Rectal smooth muscle tissue (tissue), 1 donor: Measurements from ENCODE around the gene GUCY1A1.
A peak's percentile ranks its signal among the peaks of the same experiment; 100 is the strongest.

Experiments
- H3K27ac ChIP-seq: one replicate; pipeline ENCODE4 v1.7.0; 2013; ENCODE audit warnings: low read depth, low read length, inconsistent platforms
- H3K27me3 ChIP-seq: one replicate; pipeline ENCODE4 v1.7.0; 2013; ENCODE audit warnings: low read length; ENCODE audit not compliant: control insufficient read depth, insufficient read depth
- H3K36me3 ChIP-seq: one replicate; pipeline ENCODE4 v1.7.0; 2013; ENCODE audit warnings: low read length; ENCODE audit not compliant: control insufficient read depth, insufficient read depth
- H3K4me1 ChIP-seq: one replicate; pipeline ENCODE4 v1.7.0; 2013; ENCODE audit warnings: low read length; ENCODE audit not compliant: control insufficient read depth, insufficient read depth
- H3K4me3 ChIP-seq: one replicate; pipeline ENCODE4 v1.7.0; 2013; ENCODE audit warnings: low read length
- H3K9ac ChIP-seq: one replicate; pipeline ENCODE4 v1.7.0; 2013; ENCODE audit warnings: low read length

The GUCY1A1 gene

DNA sequence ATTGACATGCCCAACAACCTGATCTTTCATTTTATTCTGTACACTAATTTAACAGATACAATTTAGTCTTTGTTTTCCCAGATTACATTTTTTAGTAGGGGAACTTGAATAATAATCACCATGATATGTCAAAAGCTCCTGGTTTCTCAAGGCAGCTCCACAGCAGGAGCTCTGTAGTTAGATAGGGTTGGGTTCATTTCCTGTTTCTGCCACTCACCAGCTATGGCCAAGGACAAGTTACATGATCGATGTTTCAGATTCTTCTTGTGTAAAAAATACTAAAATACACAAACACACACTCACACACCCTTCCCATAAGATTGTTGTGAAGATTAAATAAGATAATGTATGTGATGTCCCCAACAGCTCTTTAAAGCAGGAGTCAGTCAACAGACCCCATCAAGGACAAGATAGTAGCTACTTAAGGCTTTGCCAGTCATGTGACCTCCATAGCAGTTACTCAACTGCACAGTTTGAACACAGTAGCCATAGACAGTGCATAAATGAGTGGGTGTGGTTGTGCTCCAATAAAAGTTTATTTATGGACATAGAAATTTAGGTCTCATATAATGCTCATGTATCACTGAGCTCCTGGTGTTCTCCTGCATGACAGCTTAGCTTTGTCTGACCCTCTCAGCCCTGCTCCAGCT lies 18.4 kb downstream of the GUCY1A1 start:
- Histone ChIP-seq H3K27ac (no peak overlapping the region), H3K4me1 (peaks cover 7% of the 10 kb centered on the region), H3K36me3 (no peaks in the 10 kb centered on the region), H3K9ac (no peak overlapping the region), H3K27me3 (no peaks in the 10 kb centered on the region), H3K4me3 (no peak overlapping the region)

DNA sequence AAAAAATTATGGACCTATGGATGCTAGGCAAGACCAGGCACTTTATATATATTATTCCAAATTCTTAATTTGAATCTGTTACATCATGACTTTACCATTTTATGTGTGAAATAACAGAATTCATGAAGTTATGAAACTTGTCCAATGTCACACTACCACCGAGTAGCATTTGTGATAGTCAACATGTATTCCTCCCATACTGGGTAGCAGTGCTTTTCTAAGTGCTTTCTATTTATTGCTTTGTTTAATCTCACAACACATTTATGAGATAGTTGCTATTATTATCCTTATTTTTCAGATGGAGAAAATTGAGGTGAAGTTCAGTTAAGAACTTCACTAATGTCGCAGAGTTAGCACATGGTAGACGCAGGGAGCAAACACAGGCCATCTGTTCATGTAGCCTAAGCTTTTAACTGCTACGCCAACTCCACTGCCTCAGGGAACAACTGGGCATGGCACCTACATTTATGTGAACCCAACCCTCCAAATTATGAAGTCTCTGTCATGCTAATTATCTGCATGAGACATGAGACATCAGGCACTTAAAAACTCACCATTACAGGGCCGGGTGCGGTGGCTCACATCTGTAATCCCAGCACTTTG lies 20.8 kb downstream of the GUCY1A1 start:
- no peak overlapping the region for H3K4me3 ChIP-seq
- no peaks in the 10 kb centered on the region for H3K27me3 ChIP-seq
- H3K9ac ChIP-seq = no peak overlapping the region
- H3K27ac ChIP-seq = no peak overlapping the region
- H3K4me1 ChIP-seq = peaks cover 13% of the 10 kb centered on the region
- no peaks in the 10 kb centered on the region for H3K36me3 ChIP-seq

DNA sequence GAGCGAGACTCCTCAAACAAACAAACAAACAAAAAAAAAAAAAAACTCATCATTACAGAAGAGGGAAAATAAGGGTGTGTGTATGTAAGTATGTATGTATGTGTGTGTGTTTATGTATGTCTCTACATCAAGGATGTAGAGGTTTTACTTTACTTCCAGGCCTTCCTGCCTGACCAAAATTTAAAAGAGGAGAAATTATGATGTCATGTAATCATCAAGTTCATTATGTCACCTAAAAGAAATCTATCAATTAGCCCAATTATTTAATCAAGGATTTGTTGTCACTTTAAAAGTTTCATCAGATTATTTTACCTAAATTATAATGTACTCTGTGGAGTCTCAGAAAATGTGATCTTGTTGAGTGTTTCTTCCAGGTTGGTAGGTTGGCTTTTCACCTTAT lies 21.6 kb downstream of the GUCY1A1 start:
- no peak overlapping the region for H3K4me3 ChIP-seq
- H3K27me3 ChIP-seq = no peaks in the 10 kb centered on the region
- peaks cover 15% of the 10 kb centered on the region for H3K4me1 ChIP-seq
- no peak overlapping the region for H3K27ac ChIP-seq
- H3K9ac ChIP-seq = no peak overlapping the region
- H3K36me3 ChIP-seq = no peaks in the 10 kb centered on the region

DNA sequence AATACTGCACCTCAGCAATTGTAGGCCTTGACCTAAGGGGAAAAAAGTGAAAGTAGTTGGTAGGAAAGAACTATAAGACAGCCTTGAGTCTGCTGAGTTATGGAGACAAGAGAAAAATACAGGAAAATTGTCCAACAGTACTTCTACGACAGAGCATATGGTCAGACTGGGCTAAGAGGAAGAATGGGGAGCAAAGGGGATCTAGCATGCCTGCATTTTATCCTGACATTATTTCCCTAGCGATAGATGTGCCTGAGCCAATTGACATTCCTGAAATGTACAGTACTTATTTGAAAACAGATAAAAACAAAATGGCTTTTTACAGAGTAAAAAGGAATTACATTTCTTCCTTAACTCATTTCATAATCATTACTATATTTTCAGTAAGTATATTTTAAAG lies 22.2 kb downstream of the GUCY1A1 start:
- Histone ChIP-seq H3K4me1 (peaks cover 20% of the 10 kb centered on the region), H3K9ac (no peak overlapping the region), H3K27ac (no peak overlapping the region), H3K4me3 (no peak overlapping the region), H3K36me3 (no peaks in the 10 kb centered on the region), H3K27me3 (no peaks in the 10 kb centered on the region)

DNA sequence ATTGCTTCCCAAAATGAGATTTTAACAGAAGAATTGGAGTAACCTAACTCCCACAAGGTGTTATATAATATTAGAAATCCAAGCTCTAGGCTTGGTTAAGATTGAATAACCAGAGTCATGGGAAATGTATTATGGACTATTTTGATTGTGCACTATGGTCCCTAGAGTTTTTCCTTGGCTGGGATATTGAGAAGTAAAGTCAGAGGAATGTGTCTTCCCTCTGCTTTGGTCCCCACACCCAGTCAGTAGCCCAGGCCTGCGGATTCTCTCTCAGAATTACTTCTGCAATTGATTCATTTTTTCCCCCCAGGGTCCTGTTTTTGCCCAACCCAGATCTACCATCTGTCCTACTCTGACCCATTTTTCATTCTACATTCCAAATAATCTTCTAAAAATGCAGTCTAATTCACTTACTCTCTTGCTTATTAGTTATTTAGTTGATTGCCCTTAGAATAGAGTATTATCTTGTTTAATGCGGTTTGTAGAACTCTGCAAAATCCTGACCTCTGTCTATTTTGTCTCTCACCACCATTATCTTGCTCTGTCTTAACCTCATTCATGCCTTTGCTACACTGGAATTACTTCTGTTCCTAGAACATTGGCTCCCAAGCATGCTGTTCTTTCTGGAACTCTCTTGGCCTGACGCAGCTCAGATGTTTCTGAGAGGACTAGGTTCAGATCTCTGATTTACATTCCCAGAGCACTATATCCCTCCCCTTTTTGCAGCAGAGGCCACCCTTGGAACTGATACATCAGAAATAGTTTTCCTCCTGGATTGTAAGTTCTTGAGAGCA lies 23.6 kb downstream of the GUCY1A1 start:
- H3K4me3 ChIP-seq = no peak overlapping the region

DNA sequence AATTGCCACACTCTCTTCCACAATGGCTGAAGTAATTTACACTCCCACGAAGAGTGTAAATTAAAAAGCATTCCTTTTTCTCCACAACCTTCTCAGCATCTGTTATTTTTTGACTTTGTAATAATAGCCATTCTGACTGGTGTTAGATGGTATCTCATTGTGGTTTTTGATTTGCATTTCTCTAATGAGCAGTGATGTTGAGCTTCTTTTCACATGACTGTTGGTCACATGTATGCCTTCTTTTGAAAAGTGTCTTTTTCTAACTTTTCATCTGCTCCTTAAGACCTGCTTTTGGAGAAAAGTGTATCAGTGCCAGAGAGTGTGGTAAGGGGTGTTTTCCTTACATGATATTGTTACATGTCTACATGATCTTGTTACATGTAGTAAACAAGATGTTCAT lies 25.7 kb downstream of the GUCY1A1 start:
- Histone ChIP-seq H3K27me3 (no peaks in the 10 kb centered on the region), H3K4me1 (peaks cover 25% of the 10 kb centered on the region), H3K27ac (peak overlapping the region; percentile 58), H3K36me3 (no peaks in the 10 kb centered on the region), H3K4me3 (no peak overlapping the region), H3K9ac (no peak overlapping the region)

More for the DNA sequence above, 23.6 kb downstream of the GUCY1A1 start:
- no peaks in the 10 kb centered on the region for H3K36me3 ChIP-seq
- H3K27me3 ChIP-seq = no peaks in the 10 kb centered on the region
- H3K9ac ChIP-seq = no peak overlapping the region
- peak overlapping the region; percentile 48 for H3K27ac ChIP-seq
- H3K4me1 ChIP-seq = peaks cover 25% of the 10 kb centered on the region

DNA sequence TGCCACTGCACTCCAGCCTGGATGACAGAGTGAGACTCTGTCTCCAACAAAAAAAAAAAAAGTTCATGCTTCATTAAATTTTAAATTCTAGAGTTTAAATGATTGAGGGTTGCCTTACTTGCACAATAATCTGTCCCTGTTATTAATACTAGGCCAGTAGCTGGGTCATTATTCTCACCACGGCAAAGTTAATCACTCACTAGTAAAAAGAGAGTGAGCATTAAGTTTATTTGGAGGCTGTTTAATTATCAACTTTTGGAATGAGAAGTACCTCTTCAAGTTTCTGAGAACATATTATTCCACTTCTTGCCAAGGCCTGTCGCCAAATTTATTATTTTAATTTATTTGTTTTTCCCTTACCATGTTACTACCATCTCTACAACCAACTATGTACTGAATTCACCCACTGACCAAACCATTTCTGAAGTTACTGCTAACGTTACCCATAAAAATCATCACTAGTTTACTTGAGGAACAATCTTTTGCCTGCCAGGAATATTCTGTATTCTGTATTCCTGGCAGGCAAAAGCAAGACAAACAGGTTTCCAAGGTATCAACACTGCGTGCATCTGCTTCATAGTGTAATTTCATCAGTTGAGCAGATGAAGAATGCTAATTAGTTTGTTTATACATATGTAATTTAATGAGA lies 26.5 kb downstream of the GUCY1A1 start:
- no peaks in the 10 kb centered on the region for H3K27me3 ChIP-seq
- H3K4me1 ChIP-seq = peaks cover 22% of the 10 kb centered on the region
- no peak overlapping the region for H3K4me3 ChIP-seq
- peak overlapping the region; percentile 58 for H3K27ac ChIP-seq
- peaks cover 3% of the 10 kb centered on the region for H3K36me3 ChIP-seq
- no peak overlapping the region for H3K9ac ChIP-seq

DNA sequence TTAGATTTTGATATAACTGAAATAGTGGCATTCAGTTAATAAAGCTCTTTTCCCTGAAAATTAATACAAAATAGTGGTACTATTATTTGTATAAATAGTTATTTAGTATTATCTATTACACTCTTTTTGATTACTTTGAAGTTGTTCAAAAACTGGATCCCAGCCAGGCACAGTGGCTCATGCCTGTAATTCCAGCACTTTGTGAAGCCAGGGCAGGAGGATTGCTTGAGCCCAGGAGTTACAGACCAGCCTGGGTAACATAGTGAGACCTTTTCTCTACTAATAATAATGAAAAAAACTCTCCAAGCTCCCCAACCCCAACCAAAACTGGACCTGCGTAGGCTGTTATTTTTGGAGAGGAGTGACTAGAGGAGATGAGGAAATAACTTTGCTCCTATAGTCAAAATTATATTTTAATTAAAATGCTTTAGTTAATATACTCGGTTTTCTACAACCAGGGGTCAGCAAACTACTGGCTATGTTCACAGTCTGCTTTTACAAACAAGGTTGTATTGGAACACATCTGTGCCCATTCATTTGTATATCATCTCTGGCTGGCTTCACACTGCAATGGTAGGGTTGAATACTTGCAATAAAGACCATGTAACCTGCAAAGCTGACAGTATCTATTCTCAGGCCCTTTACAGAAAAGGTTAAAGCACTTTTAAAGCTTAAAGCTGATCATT lies 27.6 kb downstream of the GUCY1A1 start:
- Histone ChIP-seq H3K36me3 (peaks cover 3% of the 10 kb centered on the region), H3K4me3 (no peak overlapping the region), H3K27me3 (no peaks in the 10 kb centered on the region), H3K9ac (no peak overlapping the region), H3K4me1 (peaks cover 19% of the 10 kb centered on the region), H3K27ac (no peak overlapping the region)

DNA sequence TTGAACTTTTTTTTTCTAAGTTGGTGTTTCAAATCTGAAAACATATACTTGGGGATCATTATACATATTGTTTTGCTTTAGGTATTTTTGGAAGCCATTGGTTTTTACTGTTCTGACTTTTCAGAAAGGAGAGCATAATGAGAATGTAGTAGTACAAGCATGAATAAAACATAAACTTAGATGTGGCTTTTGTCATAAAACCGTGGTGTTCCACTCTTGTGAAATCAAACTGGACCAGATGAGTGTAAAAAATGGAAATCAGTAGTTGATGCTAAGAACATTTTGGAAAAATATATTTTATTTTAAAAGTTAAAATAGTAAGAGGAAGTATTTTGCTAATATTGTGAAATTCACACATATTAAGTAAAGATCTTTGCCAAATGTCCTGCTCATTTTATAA lies 29.6 kb downstream of the GUCY1A1 start:
- Histone ChIP-seq H3K36me3 (peaks cover 3% of the 10 kb centered on the region), H3K4me3 (no peak overlapping the region), H3K27me3 (no peaks in the 10 kb centered on the region), H3K9ac (no peak overlapping the region), H3K27ac (no peak overlapping the region), H3K4me1 (peaks cover 14% of the 10 kb centered on the region)

DNA sequence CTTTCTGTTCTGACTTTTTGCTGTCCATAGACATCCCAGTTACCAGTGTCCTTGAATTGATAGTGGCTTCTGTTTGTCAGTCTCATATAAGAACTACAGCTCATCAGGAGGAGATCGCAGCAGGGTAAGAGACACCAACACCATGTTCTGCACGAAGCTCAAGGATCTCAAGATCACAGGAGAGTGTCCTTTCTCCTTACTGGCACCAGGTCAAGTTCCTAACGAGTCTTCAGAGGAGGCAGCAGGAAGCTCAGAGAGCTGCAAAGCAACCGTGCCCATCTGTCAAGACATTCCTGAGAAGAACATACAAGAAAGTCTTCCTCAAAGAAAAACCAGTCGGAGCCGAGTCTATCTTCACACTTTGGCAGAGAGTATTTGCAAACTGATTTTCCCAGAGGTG lies 30.1 kb downstream of the GUCY1A1 start:
- H3K36me3 ChIP-seq = peaks cover 3% of the 10 kb centered on the region
- no peaks in the 10 kb centered on the region for H3K27me3 ChIP-seq
- no peak overlapping the region for H3K4me3 ChIP-seq
- H3K9ac ChIP-seq = no peak overlapping the region
- peaks cover 14% of the 10 kb centered on the region for H3K4me1 ChIP-seq
- peak overlapping the region; percentile 28 for H3K27ac ChIP-seq

DNA sequence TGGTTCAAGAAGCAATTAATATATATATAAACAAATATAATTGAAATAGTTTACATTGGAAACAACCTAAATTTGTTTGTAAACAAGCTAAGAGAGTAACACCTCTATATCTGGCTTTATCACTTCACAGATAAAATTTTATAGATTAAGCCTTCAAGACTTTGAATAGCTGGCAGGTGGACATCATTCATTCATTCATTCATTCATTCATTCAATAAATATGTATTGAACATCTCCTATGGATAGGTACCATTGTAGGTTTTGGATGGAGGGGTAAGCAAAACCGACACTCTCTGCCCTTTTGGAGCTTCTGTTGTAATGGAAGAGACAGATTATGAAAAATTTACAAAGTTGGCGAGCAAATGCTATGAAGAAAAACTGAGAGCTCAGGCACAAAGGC lies 35.2 kb downstream of the GUCY1A1 start:
- H3K9ac ChIP-seq = no peak overlapping the region
- no peak overlapping the region for H3K27ac ChIP-seq
- no peaks in the 10 kb centered on the region for H3K27me3 ChIP-seq
- H3K4me3 ChIP-seq = no peak overlapping the region
- H3K36me3 ChIP-seq = peaks cover 3% of the 10 kb centered on the region
- H3K4me1 ChIP-seq = peaks cover 4% of the 10 kb centered on the region
